Calu3 (cell line): ENCODE results near the gene SRP9. TPM values are rescaled to one million over a fixed set of nuclear protein-coding genes. Genes with fewer than 3 reads are reported as not detected.

Source experiments
- BruUV-seq: library from RNA; stranded (reverse); fragments of 400-500 nt; replicated peaks from 2 replicates; lab custom pipeline; 2021; lab: Mats Ljungman, UMichigan
- CTCF ChIA-PET: fragments of 300-600 bp; sonication (Branson Sonifier 250); formaldehyde crosslinking; loops from one replicate; lab custom pipeline; 2022; ENCODE audit warnings: antibody characterized with exemption; lab: Charles Lee
- DNase-seq: peaks from one replicate; pipeline ENCODE4 v3.0.0; 2022
- H3K27ac Mint-ChIP-seq: one replicate; pipeline ENCODE4 v1.8.0; 2022; ENCODE audit warnings: mixed read lengths; ENCODE audit not compliant: unreplicated experiment
- H3K27me3 Mint-ChIP-seq: one replicate; pipeline ENCODE4 v1.8.0; 2022; ENCODE audit warnings: mixed read lengths; ENCODE audit not compliant: unreplicated experiment
- H3K36me3 Mint-ChIP-seq: one replicate; pipeline ENCODE4 v1.8.0; 2022; ENCODE audit warnings: mild to moderate bottlenecking, moderate library complexity, mixed read lengths; ENCODE audit not compliant: insufficient read depth, unreplicated experiment
- H3K4me1 Mint-ChIP-seq: one replicate; pipeline ENCODE4 v1.8.0; 2022; ENCODE audit warnings: mild to moderate bottlenecking, low read depth, mixed read lengths; ENCODE audit not compliant: unreplicated experiment
- H3K4me3 Mint-ChIP-seq: one replicate; pipeline ENCODE4 v1.8.0; 2022; ENCODE audit warnings: mild to moderate bottlenecking, low read depth, moderate library complexity, mixed read lengths; ENCODE audit not compliant: unreplicated experiment
- H3K9me3 Mint-ChIP-seq: one replicate; pipeline ENCODE4 v1.8.0; 2022; ENCODE audit warnings: low read depth, mixed read lengths; ENCODE audit not compliant: unreplicated experiment
- CTCF ChIP-seq: fragments of 200-600 bp; IDR thresholded peaks from one replicate; pipeline ENCODE4 v1.8.0; 2022; ENCODE audit warnings: antibody characterized with exemption; ENCODE audit not compliant: unreplicated experiment
- intact Hi-C: fragments of 100-400 bp; cut with micrococcal nuclease; formaldehyde crosslinking; loops from one replicate; pipeline ENCODE4 v1.10.0; 2022; ENCODE audit not compliant: unreplicated experiment
- total RNA-seq: library from RNA; stranded (reverse); gene quantifications from 2 replicates; pipeline ENCODE4 v1.2.3, GENCODE V29; 2022

SRP9 gene
- total RNA-seq, 1 experiment from 2014 or later, result 312 TPM

- no peak for TF ChIP-seq CTCF
- CTCF ChIA-PET, result no interaction called here
- Mint-ChIP-seq H3K4me3 (no peak overlapping the region), H3K36me3 (no peaks in the 10 kb centered on the region), H3K9me3 (no peaks in the 10 kb centered on the region), H3K27me3 (no peaks in the 10 kb centered on the region), H3K27ac (no peak overlapping the region), H3K4me1 (peaks cover 13% of the 10 kb centered on the region)
- no peak for DNase-seq
- BruUV-seq, result no TSS peak
- intact Hi-C loops, result no loop called here
These were observed 41.9 kb downstream of the SRP9 start for GRCh38 chr1:225819346-225820192.

DNA sequence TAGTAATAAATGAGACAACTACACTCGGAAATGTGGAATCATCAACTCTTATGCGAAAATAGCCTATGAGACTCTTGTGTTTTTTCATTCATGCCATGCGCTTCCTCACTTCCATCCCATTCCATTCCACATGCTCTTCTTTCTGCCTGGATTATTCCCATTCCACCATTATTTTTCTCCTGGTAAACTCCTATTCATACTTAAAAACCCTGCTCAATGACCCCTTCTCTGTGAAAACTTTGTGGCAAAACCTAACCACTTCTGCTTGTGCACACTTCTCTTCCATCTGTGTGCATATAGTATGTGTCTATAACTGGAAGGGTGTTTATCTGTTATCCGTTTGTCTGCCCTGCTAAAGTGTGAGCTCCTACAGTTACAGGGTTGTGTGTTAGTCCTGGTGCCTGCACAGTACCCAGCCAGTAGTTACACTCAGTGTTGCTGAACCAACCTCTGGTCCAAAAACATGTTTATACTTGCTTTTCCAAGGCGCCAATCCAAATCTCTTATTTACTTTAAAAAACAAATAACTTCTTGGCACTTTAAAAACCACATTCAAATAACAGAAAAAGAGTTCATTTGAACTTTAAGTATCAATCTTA lies 43.0 kb downstream of the SRP9 start:
- no TSS peak for BruUV-seq
- CTCF ChIA-PET, result no interaction called here
- DNase-seq, result no peak
- Mint-ChIP-seq H3K27ac (no peak overlapping the region), H3K27me3 (no peaks in the 10 kb centered on the region), H3K4me3 (no peak overlapping the region), H3K9me3 (no peaks in the 10 kb centered on the region), H3K4me1 (peaks cover 13% of the 10 kb centered on the region), H3K36me3 (no peaks in the 10 kb centered on the region)
- intact Hi-C loops, result no loop called here
- TF ChIP-seq CTCF, result no peak

DNA sequence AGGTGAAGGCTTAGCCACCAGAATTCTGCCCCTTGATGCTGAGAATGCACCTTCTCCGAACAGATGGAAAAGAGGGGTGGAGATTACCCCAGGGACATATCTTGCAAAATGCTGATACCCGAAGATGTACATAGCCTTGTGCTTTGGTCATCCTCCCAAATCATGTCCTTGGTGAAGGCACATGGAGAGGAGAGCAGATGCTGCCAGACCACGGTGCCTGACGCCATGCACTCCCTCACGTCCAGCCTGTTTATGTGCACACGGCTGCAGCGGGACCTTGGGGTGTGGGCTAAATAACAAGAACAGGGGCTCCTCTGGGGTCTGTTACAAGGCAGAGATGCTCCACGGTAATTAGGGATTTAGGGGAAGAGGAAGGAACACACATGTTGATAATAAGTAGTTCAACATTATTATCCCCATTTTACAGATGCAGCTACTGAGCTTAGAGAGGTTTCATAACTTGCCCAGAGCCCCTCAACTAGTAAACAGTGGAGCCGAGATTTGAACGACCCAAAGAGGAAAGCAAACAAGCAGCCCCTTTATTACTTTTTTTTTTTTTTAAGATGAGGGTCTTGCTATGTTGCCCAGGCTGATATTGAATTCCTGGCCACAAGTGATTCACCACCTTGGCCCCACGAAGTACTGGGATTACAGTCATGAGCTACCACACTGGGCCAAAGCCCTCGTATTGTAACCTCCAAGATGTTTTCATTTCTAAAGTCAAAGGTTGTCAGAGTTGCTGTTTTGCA lies 45.2 kb downstream of the SRP9 start:
- H3K4me1 Mint-ChIP-seq, result peaks cover 6% of the 10 kb centered on the region
- H3K4me3 Mint-ChIP-seq, result no peak overlapping the region
- BruUV-seq, result no TSS peak
- H3K9me3 Mint-ChIP-seq, result no peaks in the 10 kb centered on the region
- no peaks in the 10 kb centered on the region for H3K27me3 Mint-ChIP-seq
- CTCF ChIA-PET, result no interaction called here
- intact Hi-C loops, result no loop called here
- no peak overlapping the region for H3K27ac Mint-ChIP-seq
- no peak for DNase-seq
- no peaks in the 10 kb centered on the region for H3K36me3 Mint-ChIP-seq
- no peak for TF ChIP-seq CTCF

GRCh38 chr1:225823811-225824261 lies 46.2 kb downstream of the SRP9 start:
- peaks cover 3% of the 10 kb centered on the region for H3K36me3 Mint-ChIP-seq
- CTCF ChIA-PET, result no interaction called here
- intact Hi-C loops, result no loop called here
- BruUV-seq, result no TSS peak
- no peaks in the 10 kb centered on the region for H3K4me1 Mint-ChIP-seq
- no peak overlapping the region for H3K27ac Mint-ChIP-seq
- DNase-seq, result no peak
- no peaks in the 10 kb centered on the region for H3K27me3 Mint-ChIP-seq
- H3K9me3 Mint-ChIP-seq, result no peaks in the 10 kb centered on the region
- no peak for TF ChIP-seq CTCF
- H3K4me3 Mint-ChIP-seq, result no peak overlapping the region
